H1 (cell line): ENCODE data around the gene PGM2. TPM values are rescaled to one million over a fixed set of nuclear protein-coding genes. Genes with fewer than 3 reads are reported as not detected.

Experiments
- CTCF ChIA-PET: fragments of 300-600 bp; sonication (Branson Sonifier 250); formaldehyde crosslinking; loops from one replicate; lab custom pipeline; 2021; ENCODE audit not compliant: partially characterized antibody; lab: Charles Lee
- POLR2A ChIA-PET: fragments of 300-600 bp; sonication (Branson Sonifier 250); formaldehyde crosslinking; loops from one replicate; lab custom pipeline; 2021; ENCODE audit warnings: inconsistent platforms; ENCODE audit not compliant: partially characterized antibody; lab: Charles Lee
- DNase-seq, 2 experiments: peaks; one replicate each; pipeline versions ENCODE4 v3.0.0 to v3.0.0-alpha.2; 2010 to 2022; ENCODE audit warnings: low spot score in 2 of 2, low read depth in 1 of 2, mixed read lengths in 1 of 2
- FAIRE-seq: peaks from 2 replicates; lab custom pipeline; 2011; peaks lifted over from hg19 to GRCh38; lab: Jason Lieb, UNC
- H2AFZ ChIP-seq: 2 replicates; pipeline ENCODE4 v1.8.1; 2012; ENCODE audit warnings: low read length, inconsistent platforms
- H2AK5ac ChIP-seq: 2 replicates; pipeline ENCODE4 v1.6.1; 2013; ENCODE audit warnings: low read depth, low read length
- H2BK120ac ChIP-seq: replicated peaks from 2 replicates; pipeline ENCODE3; 2013; ENCODE audit warnings: low read depth, low read length, inconsistent platforms
- H2BK12ac ChIP-seq: 2 replicates; pipeline ENCODE4 v1.6.1; 2013; ENCODE audit warnings: low read depth, low read length
- H2BK15ac ChIP-seq: 2 replicates; pipeline ENCODE4 v1.6.1; 2013; ENCODE audit warnings: low read length
- H2BK20ac ChIP-seq: 2 replicates; pipeline ENCODE4 v1.6.1; 2013; ENCODE audit warnings: low read length
- H2BK5ac ChIP-seq: 2 replicates; pipeline ENCODE4 v1.6.1; 2013; ENCODE audit warnings: low read depth, low read length
- H3K14ac ChIP-seq: 2 replicates; pipeline ENCODE4 v1.6.1; 2013; ENCODE audit warnings: inconsistent platforms; ENCODE audit not compliant: insufficient read length
- H3K18ac ChIP-seq: 2 replicates; pipeline ENCODE4 v1.6.1; 2013; ENCODE audit warnings: low read length; ENCODE audit errors: extremely low read depth
- H3K23ac ChIP-seq: 2 replicates; pipeline ENCODE4 v1.6.1; 2013; ENCODE audit warnings: inconsistent platforms; ENCODE audit not compliant: insufficient read length
- H3K23me2 ChIP-seq: 2 replicates; pipeline ENCODE4 v1.6.1; 2013; ENCODE audit warnings: low read depth, low read length
- H3K27ac ChIP-seq: 2 replicates; pipeline ENCODE4 v1.6.1; 2011; ENCODE audit warnings: low read depth, low read length, inconsistent platforms
- H3K27me3 ChIP-seq, 4 experiments: replicated peaks in 1 of 4; 1 replicate in 1 of 4; 2 replicates in 3 of 4; pipeline versions ENCODE4 v1.6.1 to v1.8.1; 2011 to 2013; ENCODE audit warnings: low read length in 3 of 4, mild to moderate bottlenecking in 3 of 4, inconsistent platforms in 2 of 4, mixed read lengths in 2 of 4, moderate library complexity in 1 of 4; ENCODE audit not compliant: control insufficient read depth in 3 of 4, insufficient read depth in 3 of 4; ENCODE audit errors: extremely low read depth in 1 of 4
- H3K36me3 ChIP-seq, 4 experiments: 2 replicates each; pipeline versions ENCODE4 v1.6.1 to v1.8.1; 2011 to 2013; ENCODE audit warnings: mild to moderate bottlenecking in 4 of 4, low read length in 3 of 4, moderate library complexity in 2 of 4, control low read depth in 1 of 4, inconsistent platforms in 1 of 4; ENCODE audit not compliant: insufficient read depth in 4 of 4, control insufficient read depth in 2 of 4
- H3K4ac ChIP-seq: replicated peaks from 2 replicates; pipeline ENCODE3; 2013; ENCODE audit warnings: low read length, low read depth, mixed read lengths, inconsistent platforms; ENCODE audit not compliant: insufficient read length
- H3K4me1 ChIP-seq, 4 experiments: replicated peaks in 1 of 4; 1 replicate in 1 of 4; 2 replicates in 3 of 4; pipeline versions ENCODE4 v1.6.1 to v1.8.1; 2011 to 2013; ENCODE audit warnings: low read length in 3 of 4, inconsistent platforms in 2 of 4, mixed read lengths in 1 of 4; ENCODE audit not compliant: insufficient read depth in 4 of 4, control insufficient read depth in 3 of 4
- H3K4me2 ChIP-seq, 2 experiments: 2 replicates each; pipeline versions ENCODE4 v1.6.1 to v1.8.1; 2011 to 2013; ENCODE audit warnings: low read depth in 2 of 2, low read length in 2 of 2, control low read depth in 1 of 2, inconsistent platforms in 1 of 2, mild to moderate bottlenecking in 1 of 2; ENCODE audit not compliant: insufficient read depth in 1 of 2
- H3K4me3 ChIP-seq, 4 experiments: fragments of 200-600, 300-600 bp in 1 of 4; sonication (generic), shearing (Covaris generic), sonication (Bioruptor Twin) in 1 of 4; 2 replicates each; pipeline versions ENCODE4 v1.5.1 to v1.8.1; 2011 to 2016; ENCODE audit warnings: low read length in 4 of 4, low read depth in 3 of 4, control low read depth in 2 of 4, inconsistent platforms in 2 of 4, mild to moderate bottlenecking in 2 of 4, mixed read lengths in 1 of 4, moderate library complexity in 1 of 4; ENCODE audit not compliant: insufficient read depth in 2 of 4; ENCODE audit errors: extremely low read depth in 1 of 4
- H3K56ac ChIP-seq: replicated peaks from 2 replicates; pipeline ENCODE3; 2013; ENCODE audit warnings: low read depth, mild to moderate bottlenecking, mixed read lengths, low read length, inconsistent platforms; ENCODE audit not compliant: insufficient read length
- H3K79me1 ChIP-seq: 2 replicates; pipeline ENCODE4 v1.6.1; 2013; ENCODE audit warnings: low read depth, low read length, control low read depth
- H3K79me2 ChIP-seq, 2 experiments: 2 replicates each; pipeline versions ENCODE4 v1.6.1 to v1.8.1; 2012 to 2013; ENCODE audit warnings: low read length in 2 of 2, mild to moderate bottlenecking in 2 of 2, inconsistent platforms in 1 of 2; ENCODE audit not compliant: insufficient read depth in 2 of 2, control insufficient read depth in 1 of 2
- H3K9ac ChIP-seq, 4 experiments: replicated peaks in 1 of 4; 1 replicate in 1 of 4; 2 replicates in 3 of 4; pipeline versions ENCODE4 v1.6.1 to v1.8.1; 2011 to 2013; ENCODE audit warnings: low read depth in 3 of 4, low read length in 3 of 4, control low read depth in 2 of 4, mild to moderate bottlenecking in 2 of 4, moderate library complexity in 2 of 4, inconsistent platforms in 1 of 4; ENCODE audit errors: extremely low read depth in 1 of 4
- H3K9me3 ChIP-seq, 2 experiments: 2 replicates each; pipeline versions ENCODE4 v1.6.1 to v1.8.1; 2012 to 2013; ENCODE audit warnings: mild to moderate bottlenecking in 2 of 2, moderate library complexity in 2 of 2, control low read depth in 1 of 2, inconsistent platforms in 1 of 2, low read depth in 1 of 2, low read length in 1 of 2, mixed read lengths in 1 of 2; ENCODE audit not compliant: insufficient read depth in 2 of 2
- H4K20me1 ChIP-seq, 2 experiments: replicated peaks in 1 of 2; 2 replicates each; pipeline versions ENCODE3 to v1.8.1; 2011 to 2013; ENCODE audit warnings: inconsistent platforms in 2 of 2, low read length in 2 of 2, mild to moderate bottlenecking in 1 of 2; ENCODE audit not compliant: insufficient read depth in 2 of 2, control insufficient read depth in 1 of 2
- H4K5ac ChIP-seq: 2 replicates; pipeline ENCODE4 v1.6.1; 2013; ENCODE audit warnings: low read length, low read depth, mixed read lengths, inconsistent platforms; ENCODE audit not compliant: insufficient read length
- H4K8ac ChIP-seq: 2 replicates; pipeline ENCODE4 v1.8.0; 2013; ENCODE audit warnings: mild to moderate bottlenecking, moderate library complexity, low read length, inconsistent platforms; ENCODE audit not compliant: insufficient read depth; ENCODE audit errors: extremely low read depth
- H4K91ac ChIP-seq: replicated peaks from 2 replicates; pipeline ENCODE3; 2013; ENCODE audit warnings: low read length, mixed read lengths, inconsistent platforms; ENCODE audit not compliant: insufficient read length
- JUN ChIP-seq: IDR thresholded peaks from 2 replicates; pipeline ENCODE4 v1.6.1; 2011; ENCODE audit warnings: low read depth, mild to moderate bottlenecking, improper control_type of control experiment, low read length
- KDM4A ChIP-seq: IDR thresholded peaks from one replicate; pipeline ENCODE4 v1.7.1; 2012; ENCODE audit warnings: low read depth, mild to moderate bottlenecking, moderate library complexity, low read length, inconsistent platforms; ENCODE audit not compliant: severe bottlenecking
- SRF ChIP-seq: IDR thresholded peaks from 2 replicates; pipeline ENCODE4 v1.6.1; 2011; ENCODE audit warnings: mild to moderate bottlenecking, low read depth, low read length, moderate library complexity
- ZNF274 ChIP-seq: IDR thresholded peaks from 2 replicates; pipeline ENCODE4 v1.7.0; 2012; ENCODE audit warnings: low read length, borderline replicate concordance; ENCODE audit errors: extremely low read depth
- WGBS, 2 experiments: shearing (Covaris generic) in 1 of 2; methylation state at CpG; one replicate each; pipeline versions ENCODE4 v1.1.6 to v1.1.7; 2013 to 2015; ENCODE audit warnings: low lambda C conversion rate in 2 of 2, mixed read lengths in 2 of 2, inconsistent platforms in 1 of 2, low coverage in 1 of 2, missing lambda C conversion rate in 1 of 2; ENCODE audit not compliant: insufficient replicate concordance in 2 of 2, insufficient coverage in 1 of 2, insufficient read length in 1 of 2; ENCODE audit errors: extremely low coverage in 1 of 2, missing lambda C conversion rate in 1 of 2; 5-methylcytosine and 5-hydroxymethylcytosine counted together
- polyA plus RNA-seq, 7 experiments: library from polyadenylated mRNA; depleted of rRNA in 3 of 7; stranded (reverse) in 5 of 7; unstranded in 2 of 7; fragments of >200 nt in 5 of 7; fragments of 200-250 nt in 2 of 7; gene quantifications; 1 replicate in 5 of 7; 2 replicates in 1 of 7; 4 replicates in 1 of 7; pipeline versions ENCODE4 v1.2.1 to v1.2.3, GENCODE V29; 2011 to 2013; ENCODE audit warnings: missing spikeins in 2 of 7, mixed read lengths in 2 of 7
- total RNA-seq: library from RNA; stranded (reverse); fragmentation: NEBNext Ultra II Directional; extraction: Animal tissue kit (Norgen Biotek cat#: 25700); gene quantifications from 2 replicates; pipeline ENCODE4 v1.2.1, GENCODE V29; 2021

Gene PGM2
- total and polyA plus RNA-seq, 2 of the 8 experiments (the other 6 are each of a cell fraction or from before 2014, with no cell fraction given): 7.7 to 38.0 TPM

- no peak overlapping the region for H3K18ac ChIP-seq
- no peak overlapping the region for H2BK5ac ChIP-seq
- no peaks in the 10 kb centered on the region for H3K36me3 ChIP-seq
- no peak overlapping the region for H3K56ac ChIP-seq
- WGBS, 2 experiments: 94% methylated on average over 7 of the region's 7 CpGs; no CpG with 5 or more reads in 1 of the 2 experiments
- no peak overlapping the region for H2BK20ac ChIP-seq
- DNase-seq: no peak
- ChIA-PET CTCF (no interaction called here), POLR2A (interaction anchor here (0.6 to 0.7 kb wide), 2 partner anchors 93 to 174 kb away, joined by 3 read pairs; no protein-coding TSS in a partner anchor)
- H3K14ac ChIP-seq: no peak overlapping the region
- no peaks in the 10 kb centered on the region for H3K9me3 ChIP-seq
- H3K4ac ChIP-seq: no peak overlapping the region
- H3K4me1 ChIP-seq: peaks cover 0 to 4% (median under 1%) of the 10 kb centered on the region in 4 experiments; a peak in 4 of 7 replicates
- H2AFZ ChIP-seq: no peak overlapping the region
- no peak overlapping the region for H4K91ac ChIP-seq
- H2AK5ac ChIP-seq: no peak overlapping the region
- H3K9ac ChIP-seq: no peak overlapping the region
- H2BK15ac ChIP-seq: no peak overlapping the region
- H2BK12ac ChIP-seq: no peak overlapping the region
- H3K4me3 ChIP-seq: no peak overlapping the region
- TF ChIP-seq SRF: no peak
- no peak for TF ChIP-seq KDM4A
- no peak for TF ChIP-seq JUN
- no peak for TF ChIP-seq ZNF274
- TF ChIP-seq, all 59 proteins: peak for 0
- Histone ChIP-seq H3K79me1 (no peaks in the 10 kb centered on the region), H3K23me2 (peaks cover 10% of the 10 kb centered on the region), H3K23ac (no peak overlapping the region), H3K27ac (no peak overlapping the region), H3K4me2 (no peak overlapping the region), H3K79me2 (no peaks in the 10 kb centered on the region), H4K20me1 (no peaks in the 10 kb centered on the region), H3K27me3 (peaks cover 7 to 16% (median 14%) of the 10 kb centered on the region in 4 experiments), H2BK120ac (no peak overlapping the region), H4K8ac (no peak overlapping the region), H4K5ac (no peak overlapping the region)
- FAIRE-seq: no peak
These were observed 68.8 kb downstream of the PGM2 start for GRCh38 chr4:37895271-37895670.
